ENCODE data around the gene HDAC4. TPM values are rescaled to one million over a fixed set of nuclear protein-coding genes. Genes with fewer than 3 reads are reported as not detected.

HDAC4 gene
- total RNA-seq, 1 experiment from 2014 or later, result 61.5 TPM

GRCh38 chr2:239225371-239225851, 175.4 kb downstream of the HDAC4 start:
- TF ChIP-seq EZH2 (IDR thresholded peaks at IDR 0.05; ENCODE audit: low read depth), result no peak
- TF ChIP-seq, protein P1, sequence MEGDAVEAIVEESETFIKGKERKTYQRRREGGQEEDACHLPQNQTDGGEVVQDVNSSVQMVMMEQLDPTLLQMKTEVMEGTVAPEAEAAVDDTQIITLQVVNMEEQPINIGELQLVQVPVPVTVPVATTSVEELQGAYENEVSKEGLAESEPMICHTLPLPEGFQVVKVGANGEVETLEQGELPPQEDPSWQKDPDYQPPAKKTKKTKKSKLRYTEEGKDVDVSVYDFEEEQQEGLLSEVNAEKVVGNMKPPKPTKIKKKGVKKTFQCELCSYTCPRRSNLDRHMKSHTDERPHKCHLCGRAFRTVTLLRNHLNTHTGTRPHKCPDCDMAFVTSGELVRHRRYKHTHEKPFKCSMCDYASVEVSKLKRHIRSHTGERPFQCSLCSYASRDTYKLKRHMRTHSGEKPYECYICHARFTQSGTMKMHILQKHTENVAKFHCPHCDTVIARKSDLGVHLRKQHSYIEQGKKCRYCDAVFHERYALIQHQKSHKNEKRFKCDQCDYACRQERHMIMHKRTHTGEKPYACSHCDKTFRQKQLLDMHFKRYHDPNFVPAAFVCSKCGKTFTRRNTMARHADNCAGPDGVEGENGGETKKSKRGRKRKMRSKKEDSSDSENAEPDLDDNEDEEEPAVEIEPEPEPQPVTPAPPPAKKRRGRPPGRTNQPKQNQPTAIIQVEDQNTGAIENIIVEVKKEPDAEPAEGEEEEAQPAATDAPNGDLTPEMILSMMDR (conservative IDR thresholded peaks at IDR 0.05), result no peak
- ChIA-PET POLR2A (ENCODE audit: unreplicated experiment) (interaction anchor here (0.5 kb wide), 1 partner anchor 1355 kb away, joined by 3 read pairs; no protein-coding TSS in a partner anchor), CTCF (no interaction called here)
- Histone ChIP-seq H3K27me3 (ENCODE audit: insufficient read depth, low read depth) (no peaks in the 10 kb centered on the region), H3K9me2 (ENCODE audit: insufficient read depth) (no peaks in the 10 kb centered on the region), H3K79me2 (ENCODE audit: low read depth) (peaks cover 10% of the 10 kb centered on the region; the same call in 1 of the 2 replicates), H3F3A (ENCODE audit: insufficient read depth, low read depth) (peaks cover 7% of the 10 kb centered on the region; the same call in 1 of the 2 replicates), H3K4me3 (no peak overlapping the region), H3K9me3 (ENCODE audit: insufficient read depth, low read depth) (no peaks in the 10 kb centered on the region), H4K20me1 (ENCODE audit: insufficient read depth) (0 out of 2 replicates have a peak, but pooled peaks cover 5% of the 10 kb centered on the region), H2AFZ (no peak overlapping the region), H3K4me1 (replicated peaks; ENCODE audit: insufficient read depth) (peaks cover 16% of the 10 kb centered on the region), H3K27ac (no peak overlapping the region), H3K4me2 (no peak overlapping the region), H3K36me3 (ENCODE audit: low read depth) (no peaks in the 10 kb centered on the region)
- DNase-seq, result no peak
- intact Hi-C loops (cut with micrococcal nuclease; ENCODE audit: unreplicated experiment), result no loop called here
- no TSS peak for BruUV-seq (replicated peaks)

DNA sequence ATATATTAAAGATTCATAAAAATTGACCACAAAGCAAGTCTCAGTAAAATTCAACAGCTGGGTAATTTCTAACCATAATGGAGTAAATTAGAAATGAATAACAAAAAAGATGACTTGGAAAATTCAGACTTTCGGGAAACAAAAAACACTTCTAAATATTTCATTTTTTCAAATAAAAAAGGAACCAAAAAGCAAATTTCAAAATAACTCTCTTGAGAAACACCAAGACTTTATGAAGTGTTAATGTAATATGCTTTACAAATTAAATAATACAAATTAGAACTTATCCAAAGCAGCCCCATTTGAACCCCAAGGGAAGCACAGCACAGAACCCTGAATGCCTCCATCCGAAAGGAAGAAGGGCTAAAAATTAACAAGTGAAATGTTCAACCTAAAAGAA, 175.9 kb downstream of the HDAC4 start:
- no TSS peak for BruUV-seq (replicated peaks)
- no peak for DNase-seq
- no peak overlapping the region for H3K4me3 ChIP-seq
- H3K4me1 ChIP-seq (replicated peaks; ENCODE audit: insufficient read depth), result peaks cover 16% of the 10 kb centered on the region
- no peaks in the 10 kb centered on the region for H3K27me3 ChIP-seq (ENCODE audit: insufficient read depth, low read depth)
- intact Hi-C loops (cut with micrococcal nuclease; ENCODE audit: unreplicated experiment), result no loop called here
- H3K9me3 ChIP-seq (ENCODE audit: insufficient read depth, low read depth), result no peaks in the 10 kb centered on the region
- TF ChIP-seq, protein P1 (conservative IDR thresholded peaks at IDR 0.05), result no peak
- no peak for TF ChIP-seq EZH2 (IDR thresholded peaks at IDR 0.05; ENCODE audit: low read depth)
- peaks cover 5% of the 10 kb centered on the region; the same call in 1 of the 2 replicates for H4K20me1 ChIP-seq (ENCODE audit: insufficient read depth)
- H3F3A ChIP-seq (ENCODE audit: insufficient read depth, low read depth), result peaks cover 7% of the 10 kb centered on the region; the same call in 1 of the 2 replicates
- H3K9me2 ChIP-seq (ENCODE audit: insufficient read depth), result no peaks in the 10 kb centered on the region
- no peak overlapping the region for H2AFZ ChIP-seq
- POLR2A ChIA-PET (ENCODE audit: unreplicated experiment), result interaction anchor here (0.5 kb wide), 1 partner anchor 1355 kb away, joined by 3 read pairs; no protein-coding TSS in a partner anchor
- CTCF ChIA-PET, result no interaction called here
- H3K27ac ChIP-seq, result no peak overlapping the region
- no peaks in the 10 kb centered on the region for H3K36me3 ChIP-seq (ENCODE audit: low read depth)
- H3K79me2 ChIP-seq (ENCODE audit: low read depth), result peaks cover 15% of the 10 kb centered on the region
- H3K4me2 ChIP-seq, result no peak overlapping the region

GRCh38 chr2:239224199-239224570, 176.6 kb downstream of the HDAC4 start:
- no peak overlapping the region for H3K4me3 ChIP-seq
- no peak overlapping the region for H3K4me2 ChIP-seq
- BruUV-seq (replicated peaks), result no TSS peak
- H3K27ac ChIP-seq, result no peak overlapping the region
- ChIA-PET POLR2A (ENCODE audit: unreplicated experiment) (no interaction called here), CTCF (no interaction called here)
- no peaks in the 10 kb centered on the region for H3K27me3 ChIP-seq (ENCODE audit: insufficient read depth, low read depth)
- no peaks in the 10 kb centered on the region for H3K9me2 ChIP-seq (ENCODE audit: insufficient read depth)
- H3K36me3 ChIP-seq (ENCODE audit: low read depth), result no peaks in the 10 kb centered on the region
- H3K79me2 ChIP-seq (ENCODE audit: low read depth), result peaks cover 19% of the 10 kb centered on the region
- H3K9me3 ChIP-seq (ENCODE audit: insufficient read depth, low read depth), result no peaks in the 10 kb centered on the region
- no peak for DNase-seq
- H2AFZ ChIP-seq, result no peak overlapping the region
- H3K4me1 ChIP-seq (replicated peaks; ENCODE audit: insufficient read depth), result peaks cover 16% of the 10 kb centered on the region
- peaks cover 7% of the 10 kb centered on the region; the same call in 1 of the 2 replicates for H3F3A ChIP-seq (ENCODE audit: insufficient read depth, low read depth)
- TF ChIP-seq, protein P1 (conservative IDR thresholded peaks at IDR 0.05), result no peak
- no peak for TF ChIP-seq EZH2 (IDR thresholded peaks at IDR 0.05; ENCODE audit: low read depth)
- intact Hi-C loops (cut with micrococcal nuclease; ENCODE audit: unreplicated experiment), result no loop called here
- peaks cover 5% of the 10 kb centered on the region; the same call in 1 of the 2 replicates for H4K20me1 ChIP-seq (ENCODE audit: insufficient read depth)
